HuH-7 (cell line): ENCODE results near the gene HDAC7.

Experiments used
- DNase-seq: peaks from one replicate; pipeline ENCODE4 v3.0.0; 2011; ENCODE audit warnings: low spot score

Gene HDAC7

GRCh38 chr12:47758834-47759690 lies 60.6 kb downstream of the HDAC7 start, which contains the start of gene RAPGEF3:
TSS of gene RAPGEF3 (minus strand) at chr12:47758880. CDS start at chr12:47758556, 324 bp downstream.
- DNase-seq = peak; percentile 93

- no peak for DNase-seq
Observed at GRCh38 chr12:47758584-47758833, 61.2 kb downstream of the HDAC7 start.

- DNase-seq = no peak
Observed at GRCh38 chr12:47757840-47758583, 61.7 kb downstream of the HDAC7 start.

GRCh38 chr12:47757364-47757839 lies 62.3 kb downstream of the HDAC7 start:
- DNase-seq = no peak

GRCh38 chr12:47755655-47756562 lies 63.8 kb downstream of the HDAC7 start:
- no peak for DNase-seq

- no peak for DNase-seq
Observed at GRCh38 chr12:47754881-47755280, 64.8 kb downstream of the HDAC7 start.

- DNase-seq = no peak
Observed at GRCh38 chr12:47754126-47754525, 65.6 kb downstream of the HDAC7 start.

GRCh38 chr12:47753021-47754001 lies 66.4 kb downstream of the HDAC7 start:
- DNase-seq = no peak

GRCh38 chr12:47752552-47752951 lies 67.2 kb downstream of the HDAC7 start:
- no peak for DNase-seq

- DNase-seq = no peak
Observed at GRCh38 chr12:47752121-47752520, 67.6 kb downstream of the HDAC7 start.

GRCh38 chr12:47751561-47751960 lies 68.1 kb downstream of the HDAC7 start:
- no peak for DNase-seq

GRCh38 chr12:47750916-47751470 lies 68.7 kb downstream of the HDAC7 start:
- no peak for DNase-seq

- no peak for DNase-seq
Observed at GRCh38 chr12:47750229-47750798, 69.4 kb downstream of the HDAC7 start.

GRCh38 chr12:47748899-47749298 lies 70.8 kb downstream of the HDAC7 start:
- DNase-seq = no peak

GRCh38 chr12:47748507-47748828 lies 71.2 kb downstream of the HDAC7 start:
- DNase-seq = no peak

GRCh38 chr12:47747596-47748506 lies 71.9 kb downstream of the HDAC7 start:
- DNase-seq = no peak

- no peak for DNase-seq
Observed at GRCh38 chr12:47747126-47747525, 72.6 kb downstream of the HDAC7 start.

- no peak for DNase-seq
Observed at GRCh38 chr12:47746523-47746922, 73.2 kb downstream of the HDAC7 start.

- DNase-seq = no peak
Observed at GRCh38 chr12:47746073-47746472, 73.6 kb downstream of the HDAC7 start.
